ENCODE measurements around the gene SLC17A8. TPM values are rescaled to one million over a fixed set of nuclear protein-coding genes. Genes with fewer than 3 reads are reported as not detected.
"Not testable (repeated sequence)": the region's sequence is repeated elsewhere in the genome, so short reads cannot be mapped to it uniquely, and the experiment has no call there.

SLC17A8 gene
- polyA plus RNA-seq, 3 donors = not detected

DNA sequence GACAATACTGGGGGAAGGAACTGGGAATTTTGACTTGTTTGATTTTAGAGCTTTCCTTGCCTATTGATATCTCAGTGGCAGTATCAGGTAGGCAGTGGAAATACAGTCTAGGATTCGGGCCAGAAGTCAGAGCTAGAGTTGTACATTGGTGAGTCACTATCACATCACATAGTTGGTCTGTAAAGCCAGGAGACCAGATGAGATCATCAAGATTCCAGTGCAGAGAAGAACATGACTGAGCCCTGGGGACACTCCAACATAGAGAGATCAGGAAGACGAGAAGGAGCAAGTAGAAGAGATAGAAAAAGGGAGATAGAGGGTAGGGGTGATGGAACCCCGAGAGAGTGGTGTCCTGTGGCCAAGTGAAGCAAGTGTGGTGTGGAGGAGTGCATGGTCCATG lies 70.2 kb downstream of the SLC17A8 start:
- peaks cover 0 to 3% of the 10 kb centered on the region in 2 donors for H3K9me3 ChIP-seq (replicated peaks in 1 of 2; ENCODE audit: control insufficient read depth in 1 of 2, insufficient read depth in 1 of 2, low read length in 2 of 2)
- H3K36me3 ChIP-seq (replicated peaks in 1 of 2; ENCODE audit: control insufficient read depth in 1 of 2, insufficient read depth in 2 of 2, low read length in 2 of 2) = no peaks in the 10 kb centered on the region
- Mint-ChIP-seq H3K27me3 (ENCODE audit: low read depth in 3 of 3) (peaks cover 0 to 2% (median 1%) of the 10 kb centered on the region in 3 donors), H3K27ac (no peak overlapping the region), H3K4me1 (no peaks in the 10 kb centered on the region), H3K9me3 (peaks cover 5 to 20% (median 10%) of the 10 kb centered on the region in 7 donors), H3K4me3 (no peak overlapping the region), H3K36me3 (no peaks in the 10 kb centered on the region)
- H3K9ac ChIP-seq (ENCODE audit: insufficient read depth, low read length, poor library complexity, severe bottlenecking) = no peak overlapping the region
- TF ChIP-seq, protein P1, sequence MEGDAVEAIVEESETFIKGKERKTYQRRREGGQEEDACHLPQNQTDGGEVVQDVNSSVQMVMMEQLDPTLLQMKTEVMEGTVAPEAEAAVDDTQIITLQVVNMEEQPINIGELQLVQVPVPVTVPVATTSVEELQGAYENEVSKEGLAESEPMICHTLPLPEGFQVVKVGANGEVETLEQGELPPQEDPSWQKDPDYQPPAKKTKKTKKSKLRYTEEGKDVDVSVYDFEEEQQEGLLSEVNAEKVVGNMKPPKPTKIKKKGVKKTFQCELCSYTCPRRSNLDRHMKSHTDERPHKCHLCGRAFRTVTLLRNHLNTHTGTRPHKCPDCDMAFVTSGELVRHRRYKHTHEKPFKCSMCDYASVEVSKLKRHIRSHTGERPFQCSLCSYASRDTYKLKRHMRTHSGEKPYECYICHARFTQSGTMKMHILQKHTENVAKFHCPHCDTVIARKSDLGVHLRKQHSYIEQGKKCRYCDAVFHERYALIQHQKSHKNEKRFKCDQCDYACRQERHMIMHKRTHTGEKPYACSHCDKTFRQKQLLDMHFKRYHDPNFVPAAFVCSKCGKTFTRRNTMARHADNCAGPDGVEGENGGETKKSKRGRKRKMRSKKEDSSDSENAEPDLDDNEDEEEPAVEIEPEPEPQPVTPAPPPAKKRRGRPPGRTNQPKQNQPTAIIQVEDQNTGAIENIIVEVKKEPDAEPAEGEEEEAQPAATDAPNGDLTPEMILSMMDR (IDR thresholded peaks at IDR 0.05) = no peak
- H2AFZ ChIP-seq (ENCODE audit: insufficient read depth, low read depth, low read length, poor library complexity, severe bottlenecking) = no peak overlapping the region
- no peak overlapping the region for H3K4me2 ChIP-seq (replicated peaks; ENCODE audit: extremely low read depth, low read length, poor library complexity, severe bottlenecking)
- no peak overlapping the region for H3K27ac ChIP-seq (ENCODE audit: low read depth in 1 of 2, low read length in 2 of 2)
- WGBS (ENCODE audit: insufficient coverage) = 74% methylated on average over 2 of the region's 3 CpGs
- no peak for DNase-seq
- H3K27me3 ChIP-seq (ENCODE audit: control insufficient read depth in 2 of 2, insufficient read depth in 2 of 2, low read length in 2 of 2) = no peaks in the 10 kb centered on the region
- no peaks in the 10 kb centered on the region for H3K4me1 ChIP-seq (ENCODE audit: control insufficient read depth in 1 of 2, insufficient read depth in 2 of 2, low read length in 2 of 2)
- H4K20me1 ChIP-seq (ENCODE audit: insufficient read depth, low read length) = no peaks in the 10 kb centered on the region
- no peak overlapping the region for H3K4me3 ChIP-seq (replicated peaks in 1 of 3; ENCODE audit: low read depth in 2 of 3, low read length in 3 of 3)
- no peaks in the 10 kb centered on the region for H3K79me2 ChIP-seq (ENCODE audit: insufficient read depth, low read length)
- intact Hi-C loops (cut with micrococcal nuclease) = no loop called here

DNA sequence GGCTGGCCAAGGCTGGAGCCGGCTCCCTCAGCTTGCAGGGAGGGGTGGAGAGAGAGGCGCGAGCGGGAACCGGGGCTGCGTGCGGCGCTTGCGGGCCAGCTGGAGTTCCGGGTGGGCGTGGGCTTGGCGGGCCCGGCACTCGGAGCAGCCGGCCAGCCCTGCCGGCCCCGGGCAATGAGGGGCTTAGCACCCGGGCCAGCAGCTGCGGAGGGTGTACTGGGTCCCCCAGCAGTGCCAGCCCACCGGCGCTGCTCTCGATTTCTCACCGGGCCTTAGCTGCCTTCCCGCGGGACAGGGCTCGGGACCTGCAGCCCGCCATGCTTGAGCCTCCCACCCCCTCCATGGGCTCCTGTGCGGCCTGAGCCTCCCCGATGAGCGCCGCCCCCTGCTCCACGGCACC lies 73.4 kb downstream of the SLC17A8 start:
- WGBS (ENCODE audit: insufficient coverage) = 98% methylated on average over 21 of the region's 32 CpGs
- H3K36me3 Mint-ChIP-seq; H3K4me2 ChIP-seq (replicated peaks; ENCODE audit: extremely low read depth, low read length, poor library complexity, severe bottlenecking); H3K4me3 Mint-ChIP-seq; H3K27me3 ChIP-seq (ENCODE audit: control insufficient read depth in 2 of 2, insufficient read depth in 2 of 2, low read length in 2 of 2); H4K20me1 ChIP-seq (ENCODE audit: insufficient read depth, low read length); H3K4me3 ChIP-seq (replicated peaks in 1 of 3; ENCODE audit: low read depth in 2 of 3, low read length in 3 of 3); H3K9me3 ChIP-seq (replicated peaks in 1 of 2; ENCODE audit: control insufficient read depth in 1 of 2, insufficient read depth in 1 of 2, low read length in 2 of 2); H3K79me2 ChIP-seq (ENCODE audit: insufficient read depth, low read length); intact Hi-C loops (cut with micrococcal nuclease); H3K27me3 Mint-ChIP-seq (ENCODE audit: low read depth in 3 of 3); DNase-seq; H2AFZ ChIP-seq (ENCODE audit: insufficient read depth, low read depth, low read length, poor library complexity, severe bottlenecking); H3K27ac ChIP-seq (ENCODE audit: low read depth in 1 of 2, low read length in 2 of 2); H3K36me3 ChIP-seq (replicated peaks in 1 of 2; ENCODE audit: control insufficient read depth in 1 of 2, insufficient read depth in 2 of 2, low read length in 2 of 2); H3K27ac Mint-ChIP-seq; H3K9ac ChIP-seq (ENCODE audit: insufficient read depth, low read length, poor library complexity, severe bottlenecking): not testable (repeated sequence)
- H3K4me1 Mint-ChIP-seq = peaks cover 17% of the 10 kb centered on the region
- H3K4me1 ChIP-seq (ENCODE audit: control insufficient read depth in 1 of 2, insufficient read depth in 2 of 2, low read length in 2 of 2) = peaks cover 7 to 20% of the 10 kb centered on the region in 2 donors
- peaks cover 4 to 23% (median 10%) of the 10 kb centered on the region in 7 donors for H3K9me3 Mint-ChIP-seq

Data from CD14-positive monocyte (primary cell).